Measurements from ENCODE around the gene LRRC71.

The LRRC71 gene

DNA sequence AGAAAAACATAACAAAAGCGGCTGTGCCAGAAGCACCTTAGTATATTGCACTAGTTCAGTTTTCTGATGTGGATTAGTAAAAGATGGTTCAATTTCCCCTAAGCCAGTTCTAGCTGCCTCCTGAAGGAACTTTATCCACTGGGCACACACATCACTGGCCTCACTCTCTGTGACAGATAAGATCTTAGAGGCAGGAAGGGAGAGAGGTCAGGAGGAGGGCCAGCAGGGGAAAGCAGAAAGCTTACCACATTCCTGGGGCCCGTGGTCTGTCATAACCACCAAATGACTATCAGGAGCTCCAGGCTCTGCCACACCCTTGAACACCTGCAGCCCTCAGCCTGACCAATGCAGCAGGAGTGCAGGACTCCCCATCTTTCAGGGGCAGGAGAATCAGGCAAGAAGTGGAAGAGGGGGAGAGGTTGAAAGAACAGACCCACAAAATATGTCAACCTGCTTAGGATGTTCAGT is 37.8 kb downstream of the LRRC71 start:
- DNase-seq (ENCODE audit: low read depth) = peak; percentile 35
- TF ChIP-seq, protein P1, sequence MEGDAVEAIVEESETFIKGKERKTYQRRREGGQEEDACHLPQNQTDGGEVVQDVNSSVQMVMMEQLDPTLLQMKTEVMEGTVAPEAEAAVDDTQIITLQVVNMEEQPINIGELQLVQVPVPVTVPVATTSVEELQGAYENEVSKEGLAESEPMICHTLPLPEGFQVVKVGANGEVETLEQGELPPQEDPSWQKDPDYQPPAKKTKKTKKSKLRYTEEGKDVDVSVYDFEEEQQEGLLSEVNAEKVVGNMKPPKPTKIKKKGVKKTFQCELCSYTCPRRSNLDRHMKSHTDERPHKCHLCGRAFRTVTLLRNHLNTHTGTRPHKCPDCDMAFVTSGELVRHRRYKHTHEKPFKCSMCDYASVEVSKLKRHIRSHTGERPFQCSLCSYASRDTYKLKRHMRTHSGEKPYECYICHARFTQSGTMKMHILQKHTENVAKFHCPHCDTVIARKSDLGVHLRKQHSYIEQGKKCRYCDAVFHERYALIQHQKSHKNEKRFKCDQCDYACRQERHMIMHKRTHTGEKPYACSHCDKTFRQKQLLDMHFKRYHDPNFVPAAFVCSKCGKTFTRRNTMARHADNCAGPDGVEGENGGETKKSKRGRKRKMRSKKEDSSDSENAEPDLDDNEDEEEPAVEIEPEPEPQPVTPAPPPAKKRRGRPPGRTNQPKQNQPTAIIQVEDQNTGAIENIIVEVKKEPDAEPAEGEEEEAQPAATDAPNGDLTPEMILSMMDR (IDR thresholded peaks at IDR 0.05; ENCODE audit: low read depth, low read length) = no peak
- TF ChIP-seq, protein P2, sequence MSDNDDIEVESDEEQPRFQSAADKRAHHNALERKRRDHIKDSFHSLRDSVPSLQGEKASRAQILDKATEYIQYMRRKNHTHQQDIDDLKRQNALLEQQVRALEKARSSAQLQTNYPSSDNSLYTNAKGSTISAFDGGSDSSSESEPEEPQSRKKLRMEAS (IDR thresholded peaks at IDR 0.05; ENCODE audit: low read depth, low read length) = no peak
- TF ChIP-seq POLR2A (IDR thresholded peaks at IDR 0.05; ENCODE audit: extremely low read depth, insufficient read length) = no peak
- no peak for TF ChIP-seq MYC (IDR thresholded peaks at IDR 0.05; ENCODE audit: low read depth, low read length)
- no peak overlapping the region for H3K4me3 ChIP-seq (ENCODE audit: low read depth, low read length)

DNA sequence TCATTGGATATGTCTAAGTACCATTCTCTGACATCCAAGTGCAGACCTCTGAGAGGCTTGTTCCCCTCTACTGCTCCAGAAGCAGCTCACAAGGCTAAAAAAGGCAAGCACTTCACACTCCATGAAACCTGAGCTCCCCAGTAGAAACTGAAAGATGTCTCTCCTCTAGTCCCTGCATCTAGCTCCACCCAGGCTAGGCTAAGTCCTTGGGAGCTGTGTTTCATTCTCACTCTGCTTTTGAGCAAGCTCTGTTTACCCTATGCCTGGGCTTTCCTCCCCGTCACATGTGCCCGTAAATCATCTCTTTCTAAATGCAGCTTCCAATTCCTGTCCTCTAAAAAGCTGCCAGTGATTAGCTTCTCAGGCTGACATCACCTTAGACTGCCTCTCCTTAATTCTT is 39.0 kb downstream of the LRRC71 start:
- DNase-seq (ENCODE audit: low read depth) = no peak
- no peak for TF ChIP-seq MYC (IDR thresholded peaks at IDR 0.05; ENCODE audit: low read depth, low read length)
- TF ChIP-seq, protein P1 (IDR thresholded peaks at IDR 0.05; ENCODE audit: low read depth, low read length) = no peak
- TF ChIP-seq, protein P2 (IDR thresholded peaks at IDR 0.05; ENCODE audit: low read depth, low read length) = no peak
- no peak for TF ChIP-seq POLR2A (IDR thresholded peaks at IDR 0.05; ENCODE audit: extremely low read depth, insufficient read length)
- H3K4me3 ChIP-seq (ENCODE audit: low read depth, low read length) = no peak overlapping the region

DNA sequence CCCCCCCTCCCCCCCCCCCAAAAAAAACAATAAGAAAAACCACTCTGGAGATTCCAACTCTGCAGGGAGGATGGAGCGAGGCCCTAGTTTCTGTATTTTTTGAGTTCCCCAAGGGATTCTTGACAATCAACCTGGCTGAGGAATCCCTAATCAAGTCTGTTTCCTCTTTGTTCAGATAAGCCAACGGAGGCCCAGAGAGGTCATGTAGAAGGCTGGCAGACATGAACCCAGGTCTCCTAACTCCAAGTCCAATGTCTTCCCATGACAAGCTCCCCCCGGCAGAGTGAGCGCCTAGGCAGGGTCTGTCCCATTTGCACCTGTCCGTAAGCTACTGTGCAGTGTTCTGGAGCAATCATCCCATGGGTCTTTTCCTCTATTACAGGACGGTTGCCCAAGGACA is 39.5 kb downstream of the LRRC71 start:
- no peak for TF ChIP-seq MYC (IDR thresholded peaks at IDR 0.05; ENCODE audit: low read depth, low read length)
- TF ChIP-seq, protein P2 (IDR thresholded peaks at IDR 0.05; ENCODE audit: low read depth, low read length) = no peak
- no peak for TF ChIP-seq POLR2A (IDR thresholded peaks at IDR 0.05; ENCODE audit: extremely low read depth, insufficient read length)
- TF ChIP-seq, protein P1 (IDR thresholded peaks at IDR 0.05; ENCODE audit: low read depth, low read length) = no peak
- no peak for DNase-seq (ENCODE audit: low read depth)
- no peak overlapping the region for H3K4me3 ChIP-seq (ENCODE audit: low read depth, low read length)

DNA sequence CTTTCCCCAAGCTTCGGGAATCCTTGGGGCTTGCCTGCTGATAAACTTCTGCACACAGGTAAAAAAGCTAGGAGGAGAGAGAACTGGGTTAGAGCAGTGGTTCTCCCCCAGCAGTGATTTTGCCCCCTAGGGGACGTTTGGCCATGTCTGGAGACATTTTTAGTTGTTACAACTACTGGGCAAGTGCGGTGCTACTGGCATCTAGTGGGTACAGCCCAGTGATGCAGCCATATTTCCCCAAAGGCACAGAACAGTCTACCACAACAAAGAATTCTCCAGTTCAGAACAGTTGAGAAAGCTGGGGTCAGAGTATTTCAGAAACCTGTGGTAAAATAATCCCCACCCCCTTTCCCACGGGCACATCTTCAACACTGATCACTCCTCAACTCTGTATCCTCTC is 41.3 kb downstream of the LRRC71 start:
- TF ChIP-seq, protein P2 (IDR thresholded peaks at IDR 0.05; ENCODE audit: low read depth, low read length) = no peak
- TF ChIP-seq, protein P1 (IDR thresholded peaks at IDR 0.05; ENCODE audit: low read depth, low read length) = peak; percentile 29
- H3K4me3 ChIP-seq (ENCODE audit: low read depth, low read length) = no peak overlapping the region

DNA sequence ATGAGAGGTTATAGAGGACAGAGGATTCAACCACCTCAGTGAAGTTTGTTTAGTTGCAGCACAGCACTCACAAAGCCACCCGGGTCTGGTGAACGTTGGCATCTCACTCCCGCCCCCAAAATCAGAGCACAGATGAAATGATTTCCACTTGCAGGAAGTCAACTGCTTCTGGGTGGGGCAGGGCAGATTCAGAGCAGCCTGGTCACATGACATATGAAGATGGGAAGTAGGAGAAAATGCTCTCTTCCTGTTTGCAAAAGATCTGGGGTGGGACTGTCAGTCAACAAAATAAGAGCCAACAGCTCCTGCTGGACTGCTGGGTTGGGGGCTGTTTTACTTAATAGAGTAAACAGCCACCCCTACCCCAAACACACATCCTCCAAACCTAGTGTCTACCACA is 43.2 kb downstream of the LRRC71 start:
- H3K4me3 ChIP-seq (ENCODE audit: low read depth, low read length) = no peak overlapping the region
- TF ChIP-seq MYC (IDR thresholded peaks at IDR 0.05; ENCODE audit: low read depth, low read length) (no peak), POLR2A (IDR thresholded peaks at IDR 0.05; ENCODE audit: extremely low read depth, insufficient read length) (no peak)
- TF ChIP-seq, protein P1 (IDR thresholded peaks at IDR 0.05; ENCODE audit: low read depth, low read length) = no peak
- TF ChIP-seq, protein P2 (IDR thresholded peaks at IDR 0.05; ENCODE audit: low read depth, low read length) = peak; percentile 16; the same call in 1 of the 2 replicates
- peak; percentile 51 for DNase-seq (ENCODE audit: low read depth)

More for the DNA sequence above, 41.3 kb downstream of the LRRC71 start:
- peak; percentile 38 for DNase-seq (ENCODE audit: low read depth)

DNA sequence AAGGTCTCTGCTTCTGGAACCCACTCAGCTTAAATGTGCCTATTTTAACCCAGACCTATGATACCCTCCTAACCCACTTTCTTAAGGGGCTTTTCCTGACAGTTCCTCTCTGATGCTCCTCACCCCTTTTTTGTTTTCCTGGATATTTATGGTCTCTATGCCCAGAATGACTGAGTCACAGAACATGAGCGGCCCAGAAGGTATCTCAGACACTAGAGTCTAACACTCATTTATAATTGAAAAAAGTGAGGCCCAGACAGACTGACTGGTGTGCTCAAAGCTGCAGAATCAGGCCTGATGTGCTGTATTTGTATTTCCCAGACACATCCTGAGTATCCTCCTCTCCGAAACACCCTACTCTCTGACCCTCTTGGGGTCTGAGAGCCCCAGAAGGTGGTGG is 44.0 kb downstream of the LRRC71 start:
- DNase-seq (ENCODE audit: low read depth) = no peak

More for the DNA sequence above, 44.0 kb downstream of the LRRC71 start:
- TF ChIP-seq, protein P2 (IDR thresholded peaks at IDR 0.05; ENCODE audit: low read depth, low read length) = no peak
- TF ChIP-seq MYC (IDR thresholded peaks at IDR 0.05; ENCODE audit: low read depth, low read length) (no peak), POLR2A (IDR thresholded peaks at IDR 0.05; ENCODE audit: extremely low read depth, insufficient read length) (no peak)
- TF ChIP-seq, protein P1 (IDR thresholded peaks at IDR 0.05; ENCODE audit: low read depth, low read length) = no peak
- H3K4me3 ChIP-seq (ENCODE audit: low read depth, low read length) = no peak overlapping the region
